ENCODE data around the gene RUBCN. TPM values are rescaled to one million over a fixed set of nuclear protein-coding genes. Genes with fewer than 3 reads are reported as not detected.
A peak's percentile ranks its signal among the peaks of the same experiment; 100 is the strongest.
"Not testable (repeated sequence)": the region's sequence is repeated elsewhere in the genome, so short reads cannot be mapped to it uniquely, and the experiment has no call there.

The RUBCN gene
- total RNA-seq, 2 experiments from 2014 or later, result 45.1 to 56.7 TPM

DNA sequence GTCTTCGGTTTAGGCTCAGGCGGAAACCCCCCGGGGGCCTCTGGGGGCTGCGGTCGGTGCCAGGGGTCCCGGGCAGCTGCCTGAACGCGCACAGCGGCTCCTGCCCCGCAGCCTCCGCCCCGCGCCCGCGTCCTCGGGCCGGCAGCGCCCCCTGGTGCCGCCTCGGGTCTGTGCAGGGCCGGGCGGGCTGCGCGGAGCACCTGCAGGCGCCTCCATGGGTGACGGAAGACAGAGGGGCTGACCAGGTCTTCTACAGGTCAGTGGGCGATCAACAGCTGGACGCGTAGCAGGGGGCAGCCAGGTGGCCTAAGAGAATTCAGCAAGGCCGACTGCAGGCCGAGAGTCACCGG lies 71.6 kb downstream of the RUBCN start:
- H3K79me2 ChIP-seq (ENCODE audit: insufficient read depth, low read depth, low read length); CTCF ChIA-PET (ENCODE audit: unreplicated experiment); H3K36me3 ChIP-seq (ENCODE audit: insufficient read depth, low read length); H3K9me3 ChIP-seq (ENCODE audit: low read length); H3K27ac ChIP-seq (ENCODE audit: low read depth, low read length, poor library complexity, severe bottlenecking); DNase-seq (ENCODE audit: low spot score); POLR2A ChIA-PET; BruUV-seq (replicated peaks); intact Hi-C loops (cut with micrococcal nuclease; ENCODE audit: unreplicated experiment); H4K20me1 ChIP-seq (ENCODE audit: insufficient read depth, low read length); H3K4me1 ChIP-seq (ENCODE audit: insufficient read depth, low read length, poor library complexity, severe bottlenecking); H3K9me2 ChIP-seq (ENCODE audit: insufficient read depth, low read length): not testable (repeated sequence)
- Histone ChIP-seq H3K4me2 (ENCODE audit: low read length) (peak overlapping the region; percentile 70), H3K4me3 (ENCODE audit: low read depth, low read length, poor library complexity, severe bottlenecking) (peak overlapping the region; percentile 62), H2AFZ (ENCODE audit: low read length) (peak overlapping the region; percentile 61; the same call in 1 of the 2 replicates)

DNA sequence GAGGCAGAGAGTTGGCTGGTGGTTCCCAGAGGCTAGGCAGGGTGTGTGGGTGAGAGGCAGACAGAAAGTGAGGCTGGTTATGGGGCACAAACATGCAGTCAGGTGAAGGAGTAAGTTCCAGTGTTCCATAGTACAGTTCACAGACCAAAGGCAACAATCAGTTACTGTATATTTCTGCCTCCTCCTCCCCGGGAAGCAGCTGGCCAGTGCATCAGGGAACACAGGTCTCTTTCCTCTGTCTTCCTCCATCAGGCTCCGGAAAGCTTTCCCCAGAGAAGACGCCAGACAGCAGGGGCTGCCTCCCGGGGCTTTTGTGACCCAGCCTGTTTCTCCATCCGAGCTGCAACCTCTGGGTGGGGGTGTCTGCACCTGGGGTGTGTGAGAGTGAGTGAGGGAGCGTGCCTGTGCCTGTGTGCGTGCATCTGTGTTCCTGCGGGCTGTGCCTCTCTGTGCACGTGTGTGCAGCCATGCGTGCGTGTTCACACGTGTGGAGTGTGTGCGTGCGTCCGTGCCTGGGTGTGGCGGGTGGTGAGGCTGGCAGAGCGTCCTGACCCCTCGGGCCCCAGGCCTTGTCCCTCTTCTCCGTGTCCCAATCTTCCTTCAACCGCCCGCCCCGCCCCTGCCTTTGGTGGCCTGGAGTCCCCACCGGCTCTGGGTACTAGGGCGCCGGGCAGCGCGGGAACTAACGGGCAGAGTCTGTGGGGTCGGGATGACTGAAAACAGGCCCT lies 72.1 kb downstream of the RUBCN start:
- CTCF ChIA-PET (ENCODE audit: unreplicated experiment); H3K9me2 ChIP-seq (ENCODE audit: insufficient read depth, low read length); POLR2A ChIA-PET; H4K20me1 ChIP-seq (ENCODE audit: insufficient read depth, low read length); H3K79me2 ChIP-seq (ENCODE audit: insufficient read depth, low read depth, low read length); BruUV-seq (replicated peaks); intact Hi-C loops (cut with micrococcal nuclease; ENCODE audit: unreplicated experiment); H3K9me3 ChIP-seq (ENCODE audit: low read length); H3K36me3 ChIP-seq (ENCODE audit: insufficient read depth, low read length): not testable (repeated sequence)
- Histone ChIP-seq H3K4me2 (ENCODE audit: low read length) (peak overlapping the region; percentile 70), H3K27ac (ENCODE audit: low read depth, low read length, poor library complexity, severe bottlenecking) (peak overlapping the region; percentile 40), H2AFZ (ENCODE audit: low read length) (peak overlapping the region; percentile 61; the same call in 1 of the 2 replicates), H3K4me1 (ENCODE audit: insufficient read depth, low read length, poor library complexity, severe bottlenecking) (peaks cover 12% of the 10 kb centered on the region), H3K4me3 (ENCODE audit: low read depth, low read length, poor library complexity, severe bottlenecking) (peak overlapping the region; percentile 62)
- peak; percentile 54 for DNase-seq (ENCODE audit: low spot score)

DNA sequence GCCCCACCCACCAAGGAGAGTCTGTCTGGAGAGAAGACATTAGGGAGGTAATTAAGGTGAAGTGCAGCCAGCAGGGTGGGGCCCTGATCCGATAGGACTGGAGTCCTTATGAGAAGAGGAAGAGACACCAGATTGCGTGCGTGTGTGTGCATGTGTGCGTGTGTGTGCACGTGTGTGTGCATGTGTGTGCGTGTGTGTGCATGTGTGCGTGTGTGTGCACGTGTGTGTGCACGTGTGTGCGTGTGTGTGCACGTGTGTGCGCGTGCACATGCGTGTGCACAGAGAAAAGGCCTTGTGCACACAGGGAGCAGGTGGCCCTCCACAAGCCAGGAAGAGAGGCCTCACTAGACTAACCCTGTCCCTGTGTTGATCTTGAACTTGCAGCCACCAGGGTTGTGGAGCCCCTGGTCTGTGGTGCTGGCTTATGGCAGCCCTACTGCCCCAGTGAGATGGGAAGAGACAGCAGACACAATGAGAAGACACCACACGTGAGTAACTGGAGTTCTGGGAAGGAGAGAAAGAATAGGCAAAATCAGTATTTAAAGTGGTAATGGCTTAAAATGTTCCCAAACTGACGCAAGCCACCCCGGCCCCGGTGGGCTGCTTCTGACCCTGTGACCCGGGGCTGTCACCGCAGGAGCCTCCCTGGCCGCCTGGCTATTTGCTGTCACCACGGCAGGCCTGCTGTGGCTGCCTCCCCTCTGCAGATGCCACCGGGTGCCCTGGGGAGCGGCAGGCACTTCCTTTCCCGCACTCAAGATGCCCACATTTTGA lies 73.2 kb downstream of the RUBCN start:
- DNase-seq (ENCODE audit: low spot score); BruUV-seq (replicated peaks); CTCF ChIA-PET (ENCODE audit: unreplicated experiment): not testable (repeated sequence)

DNA sequence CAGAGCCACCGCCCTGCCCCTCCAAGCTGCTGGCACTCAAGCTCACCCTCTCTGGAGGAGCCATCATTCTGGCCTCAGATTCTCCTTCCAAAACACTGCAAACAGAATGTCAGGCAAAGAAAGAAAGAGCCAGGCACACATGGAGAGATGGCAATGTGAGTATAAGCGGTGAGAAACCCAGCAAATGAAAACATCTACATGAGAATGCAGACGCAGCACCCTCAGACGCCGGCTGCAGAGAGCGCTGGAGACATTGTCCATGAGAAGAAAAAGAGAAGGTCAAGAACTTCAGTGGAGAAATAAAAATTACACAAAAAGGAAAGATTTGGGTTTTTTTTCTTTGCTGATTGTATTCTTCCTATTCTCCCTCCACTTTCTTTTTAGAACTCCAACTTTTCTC lies 74.4 kb downstream of the RUBCN start:
- H4K20me1 ChIP-seq (ENCODE audit: insufficient read depth, low read length); CTCF ChIA-PET (ENCODE audit: unreplicated experiment); H3K4me3 ChIP-seq (ENCODE audit: low read depth, low read length, poor library complexity, severe bottlenecking); BruUV-seq (replicated peaks); H3K9me2 ChIP-seq (ENCODE audit: insufficient read depth, low read length); H3K4me2 ChIP-seq (ENCODE audit: low read length); H3K9me3 ChIP-seq (ENCODE audit: low read length); H3K27ac ChIP-seq (ENCODE audit: low read depth, low read length, poor library complexity, severe bottlenecking); DNase-seq (ENCODE audit: low spot score); intact Hi-C loops (cut with micrococcal nuclease; ENCODE audit: unreplicated experiment); H2AFZ ChIP-seq (ENCODE audit: low read length); H3K36me3 ChIP-seq (ENCODE audit: insufficient read depth, low read length); H3K79me2 ChIP-seq (ENCODE audit: insufficient read depth, low read depth, low read length); POLR2A ChIA-PET: not testable (repeated sequence)
- peaks cover 13% of the 10 kb centered on the region for H3K4me1 ChIP-seq (ENCODE audit: insufficient read depth, low read length, poor library complexity, severe bottlenecking)

More for the DNA sequence above, 73.2 kb downstream of the RUBCN start:
- H3K4me2 ChIP-seq (ENCODE audit: low read length); H3K4me3 ChIP-seq (ENCODE audit: low read depth, low read length, poor library complexity, severe bottlenecking); H2AFZ ChIP-seq (ENCODE audit: low read length); H4K20me1 ChIP-seq (ENCODE audit: insufficient read depth, low read length); intact Hi-C loops (cut with micrococcal nuclease; ENCODE audit: unreplicated experiment); POLR2A ChIA-PET; H3K79me2 ChIP-seq (ENCODE audit: insufficient read depth, low read depth, low read length); H3K36me3 ChIP-seq (ENCODE audit: insufficient read depth, low read length); H3K9me2 ChIP-seq (ENCODE audit: insufficient read depth, low read length); H3K9me3 ChIP-seq (ENCODE audit: low read length); H3K27ac ChIP-seq (ENCODE audit: low read depth, low read length, poor library complexity, severe bottlenecking): not testable (repeated sequence)
- peaks cover 13% of the 10 kb centered on the region for H3K4me1 ChIP-seq (ENCODE audit: insufficient read depth, low read length, poor library complexity, severe bottlenecking)

DNA sequence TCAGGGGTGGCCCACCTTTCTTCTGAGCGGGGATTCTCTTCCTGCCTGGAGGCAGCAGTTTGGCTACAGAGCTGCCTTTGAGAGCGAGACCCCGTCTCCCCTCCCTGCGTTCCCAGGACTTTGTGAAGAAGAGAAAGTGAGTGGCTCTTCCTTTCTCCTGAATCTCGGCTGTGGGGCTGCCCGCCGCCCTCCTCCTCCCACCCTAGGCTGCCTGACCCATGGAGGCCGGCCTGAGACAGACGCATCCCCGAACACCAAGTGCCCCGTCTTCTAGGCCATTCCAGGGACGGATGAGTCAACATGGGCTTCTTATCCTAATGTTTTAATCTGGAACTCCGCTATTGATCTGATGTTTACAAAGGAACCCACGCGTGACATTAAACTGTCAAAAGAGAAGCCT lies 74.8 kb downstream of the RUBCN start:
- H4K20me1 ChIP-seq (ENCODE audit: insufficient read depth, low read length); H3K9me3 ChIP-seq (ENCODE audit: low read length); H2AFZ ChIP-seq (ENCODE audit: low read length); H3K9me2 ChIP-seq (ENCODE audit: insufficient read depth, low read length); intact Hi-C loops (cut with micrococcal nuclease; ENCODE audit: unreplicated experiment); H3K4me3 ChIP-seq (ENCODE audit: low read depth, low read length, poor library complexity, severe bottlenecking); H3K4me2 ChIP-seq (ENCODE audit: low read length); H3K36me3 ChIP-seq (ENCODE audit: insufficient read depth, low read length); CTCF ChIA-PET (ENCODE audit: unreplicated experiment); POLR2A ChIA-PET; H3K79me2 ChIP-seq (ENCODE audit: insufficient read depth, low read depth, low read length); BruUV-seq (replicated peaks); DNase-seq (ENCODE audit: low spot score); H3K27ac ChIP-seq (ENCODE audit: low read depth, low read length, poor library complexity, severe bottlenecking): not testable (repeated sequence)
- peaks cover 13% of the 10 kb centered on the region for H3K4me1 ChIP-seq (ENCODE audit: insufficient read depth, low read length, poor library complexity, severe bottlenecking)

DNA sequence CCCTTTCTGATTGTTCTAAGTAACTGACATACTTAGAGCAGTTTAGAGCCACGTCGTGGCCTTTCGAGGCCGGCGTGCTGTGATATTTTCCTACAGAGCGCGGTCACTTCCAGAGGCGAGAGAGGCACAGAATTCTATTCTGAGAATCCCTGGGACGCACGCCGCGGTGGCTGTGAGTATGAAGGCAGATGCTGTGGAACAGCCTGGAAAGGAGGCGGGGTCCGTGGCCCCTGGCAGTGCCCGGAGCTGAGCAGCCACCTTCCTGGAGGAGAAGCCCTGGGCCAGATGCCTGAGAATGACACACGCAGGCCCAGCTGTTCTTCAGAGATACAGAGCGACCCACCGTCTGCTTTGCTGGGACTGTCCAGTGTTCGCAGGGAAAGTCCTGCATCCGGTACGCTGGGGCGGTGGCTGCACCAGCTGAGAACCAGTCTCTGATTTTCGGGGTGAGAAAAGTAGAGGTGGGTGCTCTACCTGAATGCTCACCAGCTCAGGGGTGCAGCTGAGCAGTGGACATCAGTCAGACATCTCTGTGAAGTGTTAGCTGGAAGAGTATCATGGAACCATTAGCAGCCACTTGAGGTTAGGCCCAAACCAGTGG lies 75.4 kb downstream of the RUBCN start:
- H3K79me2 ChIP-seq (ENCODE audit: insufficient read depth, low read depth, low read length); intact Hi-C loops (cut with micrococcal nuclease; ENCODE audit: unreplicated experiment); H2AFZ ChIP-seq (ENCODE audit: low read length); H3K4me3 ChIP-seq (ENCODE audit: low read depth, low read length, poor library complexity, severe bottlenecking); CTCF ChIA-PET (ENCODE audit: unreplicated experiment); H3K4me2 ChIP-seq (ENCODE audit: low read length); DNase-seq (ENCODE audit: low spot score); H4K20me1 ChIP-seq (ENCODE audit: insufficient read depth, low read length); H3K36me3 ChIP-seq (ENCODE audit: insufficient read depth, low read length); H3K9me2 ChIP-seq (ENCODE audit: insufficient read depth, low read length); POLR2A ChIA-PET; BruUV-seq (replicated peaks); H3K27ac ChIP-seq (ENCODE audit: low read depth, low read length, poor library complexity, severe bottlenecking); H3K9me3 ChIP-seq (ENCODE audit: low read length): not testable (repeated sequence)
- H3K4me1 ChIP-seq (ENCODE audit: insufficient read depth, low read length, poor library complexity, severe bottlenecking), result peaks cover 16% of the 10 kb centered on the region
